AG09309 (cell line): Measurements from ENCODE around the gene XPO4.
"Not testable (repeated sequence)": the region's sequence is repeated elsewhere in the genome, so short reads cannot be mapped to it uniquely, and the experiment has no call there.

Experiments used
- DNase-seq: peaks from one replicate; pipeline ENCODE4 v3.0.0-alpha.2; 2010; ENCODE audit warnings: low read depth
- H3K4me3 ChIP-seq: 2 replicates; pipeline ENCODE4 v1.5.1; 2011; ENCODE audit warnings: mild to moderate bottlenecking, low read depth, low read length, moderate library complexity; ENCODE audit not compliant: control insufficient read depth
- CTCF ChIP-seq: IDR thresholded peaks from 2 replicates; pipeline ENCODE4 v1.5.1; 2011; ENCODE audit warnings: mild to moderate bottlenecking, low read depth, low read length, inconsistent platforms; ENCODE audit not compliant: insufficient read depth, control insufficient read depth; ENCODE audit errors: missing control alignments

The XPO4 gene

GRCh38 chr13:20869540-20869939, 33.0 kb downstream of the XPO4 start:
- no peak overlapping the region for H3K4me3 ChIP-seq
- TF ChIP-seq CTCF: peak; percentile 10
- no peak for DNase-seq

GRCh38 chr13:20867408-20867807, 35.1 kb downstream of the XPO4 start:
- no peak overlapping the region for H3K4me3 ChIP-seq
- TF ChIP-seq CTCF: no peak
- DNase-seq: no peak

- not testable (repeated sequence) for DNase-seq
Observed at GRCh38 chr13:20861666-20862065, 40.9 kb downstream of the XPO4 start.

GRCh38 chr13:20860844-20861243, 41.7 kb downstream of the XPO4 start:
- no peak for DNase-seq
- no peak for TF ChIP-seq CTCF
- no peak overlapping the region for H3K4me3 ChIP-seq

More at GRCh38 chr13:20861666-20862065, 40.9 kb downstream of the XPO4 start:
- H3K4me3 ChIP-seq: not testable (repeated sequence)

- no peak for DNase-seq
- no peak overlapping the region for H3K4me3 ChIP-seq
- no peak for TF ChIP-seq CTCF
Observed at GRCh38 chr13:20856650-20857049, 45.9 kb downstream of the XPO4 start.

GRCh38 chr13:20851844-20852402, 50.6 kb downstream of the XPO4 start:
- no peak for DNase-seq
- TF ChIP-seq CTCF: no peak
- no peak overlapping the region for H3K4me3 ChIP-seq

GRCh38 chr13:20848944-20849343, 53.6 kb downstream of the XPO4 start:
- no peak for TF ChIP-seq CTCF
- DNase-seq: no peak
- H3K4me3 ChIP-seq: no peak overlapping the region
